Neural crest cell (in vitro differentiated cells): Measurements from ENCODE around the gene MRPL53. TPM values are rescaled to one million over a fixed set of nuclear protein-coding genes. Genes with fewer than 3 reads are reported as not detected.
A peak's percentile ranks its signal among the peaks of the same experiment; 100 is the strongest.

Experiments used
- DNase-seq: peaks from one replicate; pipeline ENCODE4 v3.0.0; 2021; ENCODE audit warnings: low read depth, mixed read lengths, low spot score
- H3K27ac Mint-ChIP-seq: one replicate; pipeline ENCODE4 v1.8.0; 2021; ENCODE audit warnings: mild to moderate bottlenecking, mixed read lengths; ENCODE audit not compliant: unreplicated experiment
- H3K27me3 Mint-ChIP-seq: 2 replicates; pipeline ENCODE4 v1.8.0; 2021; ENCODE audit warnings: low read depth, mild to moderate bottlenecking, mixed read lengths
- H3K36me3 Mint-ChIP-seq: 2 replicates; pipeline ENCODE4 v1.8.0; 2021; ENCODE audit warnings: low read depth, mild to moderate bottlenecking, mixed read lengths
- H3K4me1 Mint-ChIP-seq: 2 replicates; pipeline ENCODE4 v1.8.0; 2021; ENCODE audit warnings: mixed read lengths
- H3K4me3 Mint-ChIP-seq: one replicate; pipeline ENCODE4 v1.8.0; 2021; ENCODE audit warnings: mild to moderate bottlenecking, mixed read lengths
- H3K9me3 Mint-ChIP-seq: 2 replicates; pipeline ENCODE4 v1.8.0; 2021; ENCODE audit warnings: mixed read lengths
- total RNA-seq: library from RNA; stranded (reverse); gene quantifications from 2 replicates; pipeline ENCODE4 v1.2.1, GENCODE V29; 2021
- TF ChIP-seq, protein P1 (sequence below): fragments of 200-600 bp; sonication (generic); conservative IDR thresholded peaks from 2 replicates; pipeline ENCODE4 v1.5.0; 2021; ENCODE audit warnings: antibody characterized with exemption, mild to moderate bottlenecking

The MRPL53 gene
- total RNA-seq, 1 donor from 2014 or later: 72.4 TPM

- DNase-seq: no peak
- H3K27me3 Mint-ChIP-seq: peaks cover 3% of the 10 kb centered on the region
- H3K4me1 Mint-ChIP-seq: peaks cover 23% of the 10 kb centered on the region
- peaks cover 2% of the 10 kb centered on the region for H3K36me3 Mint-ChIP-seq
- TF ChIP-seq, protein P1, sequence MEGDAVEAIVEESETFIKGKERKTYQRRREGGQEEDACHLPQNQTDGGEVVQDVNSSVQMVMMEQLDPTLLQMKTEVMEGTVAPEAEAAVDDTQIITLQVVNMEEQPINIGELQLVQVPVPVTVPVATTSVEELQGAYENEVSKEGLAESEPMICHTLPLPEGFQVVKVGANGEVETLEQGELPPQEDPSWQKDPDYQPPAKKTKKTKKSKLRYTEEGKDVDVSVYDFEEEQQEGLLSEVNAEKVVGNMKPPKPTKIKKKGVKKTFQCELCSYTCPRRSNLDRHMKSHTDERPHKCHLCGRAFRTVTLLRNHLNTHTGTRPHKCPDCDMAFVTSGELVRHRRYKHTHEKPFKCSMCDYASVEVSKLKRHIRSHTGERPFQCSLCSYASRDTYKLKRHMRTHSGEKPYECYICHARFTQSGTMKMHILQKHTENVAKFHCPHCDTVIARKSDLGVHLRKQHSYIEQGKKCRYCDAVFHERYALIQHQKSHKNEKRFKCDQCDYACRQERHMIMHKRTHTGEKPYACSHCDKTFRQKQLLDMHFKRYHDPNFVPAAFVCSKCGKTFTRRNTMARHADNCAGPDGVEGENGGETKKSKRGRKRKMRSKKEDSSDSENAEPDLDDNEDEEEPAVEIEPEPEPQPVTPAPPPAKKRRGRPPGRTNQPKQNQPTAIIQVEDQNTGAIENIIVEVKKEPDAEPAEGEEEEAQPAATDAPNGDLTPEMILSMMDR: no peak
- peak overlapping the region; percentile 97 for H3K4me3 Mint-ChIP-seq
- no peaks in the 10 kb centered on the region for H3K9me3 Mint-ChIP-seq
- H3K27ac Mint-ChIP-seq: peak overlapping the region; percentile 47
Observed at GRCh38 chr2:74424139-74424992, 48.1 kb downstream of the MRPL53 start.

DNA sequence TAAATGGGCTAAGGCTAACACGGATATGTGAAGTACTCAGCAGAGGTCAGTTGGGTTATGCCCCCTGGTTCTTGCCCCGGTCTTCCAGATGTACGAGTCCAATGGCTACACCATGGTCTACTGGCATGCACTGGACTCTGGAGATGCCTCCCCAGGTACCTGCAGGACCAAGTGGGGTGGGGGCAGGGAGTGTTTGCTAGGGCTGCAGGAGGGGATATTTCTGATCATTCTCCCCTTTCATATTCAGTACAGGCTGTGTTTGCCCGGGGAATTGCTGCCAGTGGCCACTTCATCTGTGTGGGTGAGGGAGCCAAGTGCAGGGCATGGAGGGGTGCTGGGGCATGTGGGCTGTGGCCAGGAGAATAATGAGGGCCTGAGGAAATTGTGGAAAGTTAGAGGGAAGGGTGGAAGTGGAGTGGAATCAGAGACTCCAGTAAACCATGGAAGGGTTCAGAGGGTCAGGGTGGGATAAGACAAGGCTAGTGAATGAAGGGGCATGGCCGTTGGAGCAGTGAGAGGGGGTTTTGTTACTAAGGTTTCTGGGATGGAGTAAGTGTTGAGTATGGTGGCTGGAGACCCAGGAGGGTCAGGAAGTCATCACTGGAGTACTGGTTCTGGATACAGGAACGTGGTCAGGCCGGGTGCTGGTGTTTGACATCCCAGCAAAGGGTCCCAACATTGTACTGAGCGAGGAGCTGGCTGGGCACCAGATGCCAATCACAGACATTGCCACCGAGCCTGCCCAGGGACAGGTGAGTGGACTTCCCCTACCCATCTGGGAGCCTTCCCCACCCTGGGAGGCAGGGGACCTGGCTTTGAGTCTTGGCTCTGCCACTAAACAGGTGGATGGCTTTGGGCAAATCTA, 49.0 kb downstream of the MRPL53 start:
- Mint-ChIP-seq H3K4me1 (peaks cover 23% of the 10 kb centered on the region), H3K27ac (no peak overlapping the region), H3K27me3 (peaks cover 3% of the 10 kb centered on the region), H3K9me3 (no peaks in the 10 kb centered on the region), H3K36me3 (peaks cover 2% of the 10 kb centered on the region), H3K4me3 (peak overlapping the region; percentile 97)
- no peak for DNase-seq
- TF ChIP-seq, protein P1: no peak

Other genes with a start within 250 kb of the MRPL53 start
- 1.3 and 3.0 TPM in 2 replicates for gene SLC4A5, start 129.3 kb downstream of the MRPL53 start, total RNA-seq
- gene DCTN1, start 92.4 kb downstream of the MRPL53 start, total RNA-seq: 198 and 202 TPM in 2 replicates
- 7.3 and 7.9 TPM in 2 replicates for gene C2orf81, start 51.1 kb downstream of the MRPL53 start, total RNA-seq
- gene WDR54, start 51.0 kb downstream of the MRPL53 start, total RNA-seq: 56.9 and 57.8 TPM in 2 replicates
- 61.2 and 62.0 TPM in 2 replicates for gene RTKN, start 30.7 kb downstream of the MRPL53 start, total RNA-seq
- gene INO80B, start 17.6 kb downstream of the MRPL53 start, total RNA-seq: 31.3 and 33.1 TPM in 2 replicates
- 86.7 and 89.7 TPM in 2 replicates for gene WBP1, start 14.2 kb downstream of the MRPL53 start, total RNA-seq
- 53.7 and 56.1 TPM in 2 replicates for gene MOGS, start 7.3 kb downstream of the MRPL53 start, total RNA-seq
- gene CCDC142, start 10.3 kb upstream of the MRPL53 start, total RNA-seq: 34.7 and 35.0 TPM in 2 replicates
- 29.6 and 31.6 TPM in 2 replicates for gene TTC31, start 10.4 kb upstream of the MRPL53 start, total RNA-seq
- gene LBX2, start 26.9 kb upstream of the MRPL53 start, total RNA-seq: 0.28 TPM in 1 of 2 replicates, not detected in the other
- 25.4 and 30.0 TPM in 2 replicates for gene PCGF1, start 35.0 kb upstream of the MRPL53 start, total RNA-seq
- not detected in 2 replicates for gene TLX2, start 41.8 kb upstream of the MRPL53 start, total RNA-seq
- gene DQX1, start 53.6 kb upstream of the MRPL53 start, total RNA-seq: 0.49 and 0.77 TPM in 2 replicates
- 110 and 113 TPM in 2 replicates for gene AUP1, start 57.0 kb upstream of the MRPL53 start, total RNA-seq
- 44.7 and 45.4 TPM in 2 replicates for gene HTRA2, start 57.3 kb upstream of the MRPL53 start, total RNA-seq
- gene LOXL3, start 81.3 kb upstream of the MRPL53 start, total RNA-seq: 28.3 and 30.2 TPM in 2 replicates
- 22.4 TPM in 2 replicates for gene DOK1, start 82.0 kb upstream of the MRPL53 start, total RNA-seq
- gene M1AP, start 175.7 kb upstream of the MRPL53 start, total RNA-seq: 0.45 and 0.77 TPM in 2 replicates
- gene SEMA4F, start 181.6 kb upstream of the MRPL53 start, total RNA-seq: 11.0 and 12.4 TPM in 2 replicates